HL-60 (cell line): ENCODE measurements around the gene LRRC74A.

Experiments used
- DNase-seq, 2 experiments: peaks; one replicate each; pipeline ENCODE4 v3.0.0-alpha.2; 2010 to 2020; ENCODE audit warnings: low read depth in 1 of 2, low spot score in 1 of 2
- H3K27ac ChIP-seq: fragments of 250-450 bp; sonication (Bioruptor Pico); replicated peaks from 2 replicates; pipeline ENCODE4 v1.5.1; 2020; ENCODE audit warnings: mild to moderate bottlenecking, moderate library complexity
- H3K27me3 ChIP-seq: fragments of 250-450 bp; sonication (Bioruptor Pico); 2 replicates; pipeline ENCODE4 v1.5.1; 2021; ENCODE audit warnings: mild to moderate bottlenecking, moderate library complexity; ENCODE audit not compliant: insufficient read depth, poor library complexity, severe bottlenecking
- H3K4me3 ChIP-seq: replicated peaks from 2 replicates; pipeline ENCODE4 v1.5.1; 2011; ENCODE audit warnings: mild to moderate bottlenecking, control low read depth, low read length; ENCODE audit not compliant: insufficient read depth
- CTCF ChIP-seq: IDR thresholded peaks from one replicate; pipeline ENCODE4 v1.5.1; 2011; ENCODE audit warnings: low read length, control low read depth, inconsistent platforms; ENCODE audit not compliant: insufficient read depth
- GABPA ChIP-seq: IDR thresholded peaks from 2 replicates; pipeline ENCODE4 v1.6.1; 2012; ENCODE audit warnings: low read depth
- POLR2AphosphoS5 ChIP-seq: IDR thresholded peaks from 2 replicates; pipeline ENCODE4 v1.6.1; 2012; ENCODE audit warnings: low read depth
- REST ChIP-seq: IDR thresholded peaks from 2 replicates; pipeline ENCODE4 v1.6.1; 2012; ENCODE audit warnings: low read depth; ENCODE audit not compliant: insufficient replicate concordance
- SPI1 ChIP-seq: IDR thresholded peaks from 2 replicates; pipeline ENCODE4 v1.6.1; 2012; ENCODE audit warnings: low read depth, mild to moderate bottlenecking, borderline replicate concordance

Gene LRRC74A

GRCh38 chr14:76782885-76783566, 43.2 kb upstream of the LRRC74A start:
- no peak for DNase-seq
- Histone ChIP-seq H3K27me3 (no peaks in the 10 kb centered on the region), H3K4me3 (no peak overlapping the region), H3K27ac (no peak overlapping the region)
- TF ChIP-seq CTCF (no peak), GABPA (no peak), POLR2AphosphoS5 (no peak), SPI1 (no peak), REST (no peak)

GRCh38 chr14:76784266-76784874, 41.8 kb upstream of the LRRC74A start:
- Histone ChIP-seq H3K4me3 (no peak overlapping the region), H3K27me3 (no peaks in the 10 kb centered on the region), H3K27ac (no peak overlapping the region)
- TF ChIP-seq POLR2AphosphoS5 (no peak), REST (no peak), CTCF (no peak), GABPA (no peak), SPI1 (no peak)
- no peak for DNase-seq

- TF ChIP-seq CTCF (peak; percentile 31), SPI1 (no peak)
- no peak overlapping the region for H3K27ac ChIP-seq
- peak in 1 of 2 experiments; percentile 62 for DNase-seq
- no peak overlapping the region for H3K4me3 ChIP-seq
- H3K27me3 ChIP-seq, result no peaks in the 10 kb centered on the region
Observed at GRCh38 chr14:76784881-76785280, 41.3 kb upstream of the LRRC74A start.

GRCh38 chr14:76786601-76787000, 39.6 kb upstream of the LRRC74A start:
- no peak for DNase-seq
- TF ChIP-seq CTCF (no peak), GABPA (no peak), POLR2AphosphoS5 (no peak), REST (no peak), SPI1 (no peak)
- Histone ChIP-seq H3K27ac (no peak overlapping the region), H3K4me3 (no peak overlapping the region), H3K27me3 (no peaks in the 10 kb centered on the region)
